HepG2 (cell line): ENCODE data around the gene TEX101.
"Not testable (repeated sequence)": the region's sequence is repeated elsewhere in the genome, so short reads cannot be mapped to it uniquely, and the experiment has no call there.

Source experiments
- EZH2 ChIP-seq: conservative IDR thresholded peaks from 2 replicates; pipeline ENCODE4 v1.6.1; 2012; ENCODE audit warnings: mild to moderate bottlenecking, low read depth, low read length, moderate library complexity
- NFIB ChIP-seq: sonication (generic); formaldehyde crosslinking; IDR thresholded peaks from 2 replicates; pipeline ENCODE4 v1.9.0; 2021; ENCODE audit warnings: missing genetic modification reagents, mild to moderate bottlenecking, borderline replicate concordance
- SMYD3 ChIP-seq: sonication (generic); formaldehyde crosslinking; IDR thresholded peaks from 2 replicates; pipeline ENCODE4 v1.8.1; 2023; ENCODE audit warnings: mild to moderate bottlenecking, missing genetic modification reagents
- SP2 ChIP-seq: sonication (generic); formaldehyde crosslinking; IDR thresholded peaks from 2 replicates; pipeline ENCODE4 v1.5.1; 2020; ENCODE audit warnings: mild to moderate bottlenecking, missing genetic modification reagents
- ZKSCAN1 ChIP-seq: fragments of 150-350 bp; IDR thresholded peaks from 2 replicates; pipeline ENCODE4 v1.6.1; 2014; ENCODE audit warnings: low read length
- ZKSCAN8 ChIP-seq: IDR thresholded peaks from 2 replicates; pipeline ENCODE4 v1.6.1; 2016; ENCODE audit warnings: borderline replicate concordance, missing genetic modification reagents, missing compliant biosample characterization
- ZNF674 ChIP-seq: sonication (generic); formaldehyde crosslinking; IDR thresholded peaks from 2 replicates; pipeline ENCODE4 v1.5.0; 2020; ENCODE audit warnings: low read depth, mild to moderate bottlenecking, missing genetic modification reagents
- TF ChIP-seq, protein P1 (sequence below): sonication (generic); formaldehyde crosslinking; IDR thresholded peaks from 2 replicates; pipeline ENCODE4 v1.5.0; 2020; ENCODE audit warnings: mild to moderate bottlenecking, missing genetic modification reagents, moderate library complexity
- TF ChIP-seq, protein P2 (sequence below): sonication (generic); formaldehyde crosslinking; IDR thresholded peaks from 2 replicates; pipeline ENCODE4 v1.4.0; 2020; ENCODE audit warnings: mild to moderate bottlenecking, missing genetic modification reagents
- TF ChIP-seq, protein P3 (sequence below): sonication (generic); formaldehyde crosslinking; conservative IDR thresholded peaks from 2 replicates; pipeline ENCODE4 v1.8.0; 2022; ENCODE audit warnings: mild to moderate bottlenecking, moderate library complexity, missing genetic modification reagents

DNA sequence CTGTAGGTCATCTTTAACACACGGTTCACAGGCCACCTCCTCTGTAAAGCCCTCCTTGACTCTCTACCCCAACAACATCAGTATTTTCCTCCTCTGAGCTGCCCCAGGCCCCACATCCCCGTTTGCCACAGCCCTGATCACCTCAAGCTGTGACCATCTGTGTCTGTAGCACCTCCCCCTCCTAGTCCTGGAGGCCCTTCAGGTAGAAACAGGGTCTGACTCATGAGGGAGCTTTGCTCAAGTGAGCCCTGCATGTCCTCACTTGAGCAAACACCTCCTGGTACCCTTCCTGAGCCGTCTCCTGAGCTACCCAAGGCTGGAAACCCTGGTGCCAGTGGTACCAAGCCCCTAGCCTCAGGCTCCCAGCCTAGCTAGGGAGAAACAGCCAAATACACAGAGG, 37.1 kb upstream of the TEX101 start:
- TF ChIP-seq SP2 (CRISPR knock-in tag); NFIB (CRISPR knock-in tag); EZH2; SMYD3 (CRISPR knock-in tag); ZNF674 (CRISPR knock-in tag); ZKSCAN8 (CRISPR knock-in tag); ZKSCAN1: not testable (repeated sequence)
- TF ChIP-seq, protein P1, sequence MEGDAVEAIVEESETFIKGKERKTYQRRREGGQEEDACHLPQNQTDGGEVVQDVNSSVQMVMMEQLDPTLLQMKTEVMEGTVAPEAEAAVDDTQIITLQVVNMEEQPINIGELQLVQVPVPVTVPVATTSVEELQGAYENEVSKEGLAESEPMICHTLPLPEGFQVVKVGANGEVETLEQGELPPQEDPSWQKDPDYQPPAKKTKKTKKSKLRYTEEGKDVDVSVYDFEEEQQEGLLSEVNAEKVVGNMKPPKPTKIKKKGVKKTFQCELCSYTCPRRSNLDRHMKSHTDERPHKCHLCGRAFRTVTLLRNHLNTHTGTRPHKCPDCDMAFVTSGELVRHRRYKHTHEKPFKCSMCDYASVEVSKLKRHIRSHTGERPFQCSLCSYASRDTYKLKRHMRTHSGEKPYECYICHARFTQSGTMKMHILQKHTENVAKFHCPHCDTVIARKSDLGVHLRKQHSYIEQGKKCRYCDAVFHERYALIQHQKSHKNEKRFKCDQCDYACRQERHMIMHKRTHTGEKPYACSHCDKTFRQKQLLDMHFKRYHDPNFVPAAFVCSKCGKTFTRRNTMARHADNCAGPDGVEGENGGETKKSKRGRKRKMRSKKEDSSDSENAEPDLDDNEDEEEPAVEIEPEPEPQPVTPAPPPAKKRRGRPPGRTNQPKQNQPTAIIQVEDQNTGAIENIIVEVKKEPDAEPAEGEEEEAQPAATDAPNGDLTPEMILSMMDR (CRISPR knock-in tag) = not testable (repeated sequence)
- TF ChIP-seq, protein P2, sequence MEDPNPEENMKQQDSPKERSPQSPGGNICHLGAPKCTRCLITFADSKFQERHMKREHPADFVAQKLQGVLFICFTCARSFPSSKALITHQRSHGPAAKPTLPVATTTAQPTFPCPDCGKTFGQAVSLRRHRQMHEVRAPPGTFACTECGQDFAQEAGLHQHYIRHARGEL (CRISPR knock-in tag) = not testable (repeated sequence)
- TF ChIP-seq, protein P3, sequence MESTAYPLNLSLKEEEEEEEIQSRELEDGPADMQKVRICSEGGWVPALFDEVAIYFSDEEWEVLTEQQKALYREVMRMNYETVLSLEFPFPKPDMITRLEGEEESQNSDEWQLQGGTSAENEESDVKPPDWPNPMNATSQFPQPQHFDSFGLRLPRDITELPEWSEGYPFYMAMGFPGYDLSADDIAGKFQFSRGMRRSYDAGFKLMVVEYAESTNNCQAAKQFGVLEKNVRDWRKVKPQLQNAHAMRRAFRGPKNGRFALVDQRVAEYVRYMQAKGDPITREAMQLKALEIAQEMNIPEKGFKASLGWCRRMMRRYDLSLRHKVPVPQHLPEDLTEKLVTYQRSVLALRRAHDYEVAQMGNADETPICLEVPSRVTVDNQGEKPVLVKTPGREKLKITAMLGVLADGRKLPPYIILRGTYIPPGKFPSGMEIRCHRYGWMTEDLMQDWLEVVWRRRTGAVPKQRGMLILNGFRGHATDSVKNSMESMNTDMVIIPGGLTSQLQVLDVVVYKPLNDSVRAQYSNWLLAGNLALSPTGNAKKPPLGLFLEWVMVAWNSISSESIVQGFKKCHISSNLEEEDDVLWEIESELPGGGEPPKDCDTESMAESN (CRISPR knock-in tag) = not testable (repeated sequence)
